Measurements from ENCODE around the gene IKZF3.

The IKZF3 gene

DNA sequence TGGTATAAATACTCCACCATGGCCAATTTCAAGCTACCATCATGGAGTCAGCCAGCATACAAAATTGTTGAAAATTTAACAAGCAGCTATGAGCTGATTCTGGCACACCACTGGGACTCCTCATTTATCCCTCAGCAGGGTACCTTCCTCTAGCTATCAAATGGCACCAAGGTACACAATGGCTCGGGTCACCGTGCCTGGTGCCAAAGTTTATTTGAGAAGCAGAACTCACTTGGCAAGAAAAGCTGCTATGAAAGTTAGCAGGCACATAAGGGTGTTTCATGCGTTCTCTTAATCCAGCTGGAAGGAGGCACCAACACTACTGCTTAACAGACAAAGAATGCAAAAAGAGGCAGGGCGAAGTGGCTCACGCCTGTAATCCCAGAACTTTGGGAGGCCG, 51.6 kb downstream of the IKZF3 start:
- H3K9ac ChIP-seq (ENCODE audit: low read length): no peak overlapping the region
- no peaks in the 10 kb centered on the region for H3K4me1 ChIP-seq (ENCODE audit: control insufficient read depth, low read depth, low read length)
- H3K27ac ChIP-seq (ENCODE audit: low read length): no peak overlapping the region
- no peaks in the 10 kb centered on the region for H3K9me3 ChIP-seq (ENCODE audit: control insufficient read depth, low read depth, low read length)
- no peaks in the 10 kb centered on the region for H3K36me3 ChIP-seq (ENCODE audit: control insufficient read depth, low read depth, low read length)
- H3K27me3 ChIP-seq (ENCODE audit: control insufficient read depth, insufficient read depth, low read length): no peaks in the 10 kb centered on the region
- no peak overlapping the region for H3K4me3 ChIP-seq (ENCODE audit: low read length)

DNA sequence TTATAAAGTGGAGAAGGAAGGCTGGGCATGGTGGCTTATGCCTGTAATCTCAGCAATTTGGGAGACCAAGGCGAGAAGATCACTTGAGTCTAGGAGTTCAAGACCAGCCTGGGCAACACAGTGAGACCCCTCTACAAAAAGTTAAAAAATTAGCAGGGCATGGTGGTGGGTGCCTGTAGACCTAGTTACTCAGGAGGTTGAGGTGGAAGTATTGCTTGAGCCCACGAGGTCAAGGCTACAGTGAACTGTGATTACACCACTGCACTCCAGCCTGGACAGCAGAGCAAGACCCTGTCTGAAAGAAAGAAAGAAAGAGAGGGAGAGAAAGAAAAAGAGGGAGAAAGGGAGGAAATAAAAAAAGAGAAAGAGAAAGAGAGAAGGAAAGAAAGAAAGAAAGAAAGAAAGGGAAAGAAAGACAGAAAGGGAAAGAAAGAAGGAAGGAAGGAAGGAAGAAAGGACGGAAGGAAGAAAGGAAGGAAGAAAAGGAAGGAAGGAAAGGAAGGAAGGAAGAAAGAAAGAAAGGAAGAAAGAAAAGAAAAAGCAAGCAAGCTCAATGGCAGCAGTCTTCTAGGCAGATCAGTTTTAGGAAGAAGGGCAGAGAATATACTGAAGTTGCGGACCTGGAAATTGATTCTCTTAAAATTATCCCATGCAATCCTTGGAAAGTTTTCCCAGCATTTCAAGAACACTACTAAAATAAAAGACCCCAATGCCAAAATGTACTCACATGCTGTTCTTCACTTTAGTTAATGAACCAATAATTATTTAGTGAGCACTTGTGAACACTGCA, 53.0 kb downstream of the IKZF3 start:
- no peaks in the 10 kb centered on the region for H3K27me3 ChIP-seq (ENCODE audit: control insufficient read depth, insufficient read depth, low read length)

DNA sequence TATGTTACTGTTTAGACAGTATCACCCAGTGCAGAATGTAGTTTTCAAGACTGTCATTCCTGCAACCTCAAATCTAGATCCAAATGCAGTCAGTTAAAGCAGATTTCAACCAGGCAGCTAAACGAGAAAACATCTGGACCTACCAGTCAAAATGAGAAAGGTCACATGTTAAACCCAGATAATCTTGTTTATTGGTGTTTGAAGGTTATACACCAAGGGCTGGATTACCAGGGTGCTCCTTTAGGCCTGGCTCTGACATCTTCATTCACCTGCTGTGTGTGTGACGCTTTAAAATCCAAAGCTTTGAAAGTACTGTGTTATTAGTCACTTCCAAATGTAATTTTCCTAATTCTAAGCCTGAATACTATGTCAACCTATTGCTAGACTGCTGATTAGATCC, 54.9 kb downstream of the IKZF3 start:
- no peaks in the 10 kb centered on the region for H3K36me3 ChIP-seq (ENCODE audit: control insufficient read depth, low read depth, low read length)
- H3K9ac ChIP-seq (ENCODE audit: low read length): no peak overlapping the region
- no peaks in the 10 kb centered on the region for H3K4me1 ChIP-seq (ENCODE audit: control insufficient read depth, low read depth, low read length)
- H3K27me3 ChIP-seq (ENCODE audit: control insufficient read depth, insufficient read depth, low read length): no peaks in the 10 kb centered on the region
- no peak overlapping the region for H3K4me3 ChIP-seq (ENCODE audit: low read length)
- H3K27ac ChIP-seq (ENCODE audit: low read length): no peak overlapping the region
- no peaks in the 10 kb centered on the region for H3K9me3 ChIP-seq (ENCODE audit: control insufficient read depth, low read depth, low read length)

More for the DNA sequence above, 53.0 kb downstream of the IKZF3 start:
- no peaks in the 10 kb centered on the region for H3K36me3 ChIP-seq (ENCODE audit: control insufficient read depth, low read depth, low read length)
- no peak overlapping the region for H3K9ac ChIP-seq (ENCODE audit: low read length)
- H3K4me1 ChIP-seq (ENCODE audit: control insufficient read depth, low read depth, low read length): no peaks in the 10 kb centered on the region
- H3K4me3 ChIP-seq (ENCODE audit: low read length): no peak overlapping the region
- no peak overlapping the region for H3K27ac ChIP-seq (ENCODE audit: low read length)
- no peaks in the 10 kb centered on the region for H3K9me3 ChIP-seq (ENCODE audit: control insufficient read depth, low read depth, low read length)

DNA sequence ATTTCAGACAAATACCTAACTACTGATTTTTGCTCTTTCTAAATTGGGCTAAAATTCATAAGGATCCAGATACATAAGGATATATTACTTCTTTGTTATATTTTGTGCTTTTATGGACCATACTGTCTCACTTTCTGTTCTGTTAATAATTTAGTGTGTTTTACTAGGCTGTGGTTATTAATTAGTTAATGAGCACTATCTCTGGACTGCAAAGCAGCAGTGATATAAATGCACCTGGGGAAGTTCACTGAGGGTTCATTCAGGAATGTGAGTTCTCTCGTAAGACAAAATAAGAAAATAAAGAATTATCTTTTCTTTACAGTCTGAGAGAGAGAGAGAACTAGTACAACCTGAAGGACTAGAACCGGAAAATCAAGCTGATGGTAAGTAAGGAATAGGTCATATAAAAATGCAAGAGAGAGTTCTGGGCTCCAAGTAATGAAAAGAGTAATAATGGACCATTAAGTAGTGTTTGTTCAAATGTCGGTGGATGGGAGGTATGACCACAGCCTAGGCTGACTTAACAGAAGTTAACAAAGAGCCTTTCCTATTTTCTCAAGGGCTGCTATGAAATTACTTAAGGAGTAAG, 55.6 kb downstream of the IKZF3 start:
- H3K36me3 ChIP-seq (ENCODE audit: control insufficient read depth, low read depth, low read length): no peaks in the 10 kb centered on the region
- no peaks in the 10 kb centered on the region for H3K9me3 ChIP-seq (ENCODE audit: control insufficient read depth, low read depth, low read length)
- H3K4me3 ChIP-seq (ENCODE audit: low read length): no peak overlapping the region
- H3K27me3 ChIP-seq (ENCODE audit: control insufficient read depth, insufficient read depth, low read length): no peaks in the 10 kb centered on the region
- H3K4me1 ChIP-seq (ENCODE audit: control insufficient read depth, low read depth, low read length): no peaks in the 10 kb centered on the region
- no peak overlapping the region for H3K9ac ChIP-seq (ENCODE audit: low read length)
- H3K27ac ChIP-seq (ENCODE audit: low read length): no peak overlapping the region

DNA sequence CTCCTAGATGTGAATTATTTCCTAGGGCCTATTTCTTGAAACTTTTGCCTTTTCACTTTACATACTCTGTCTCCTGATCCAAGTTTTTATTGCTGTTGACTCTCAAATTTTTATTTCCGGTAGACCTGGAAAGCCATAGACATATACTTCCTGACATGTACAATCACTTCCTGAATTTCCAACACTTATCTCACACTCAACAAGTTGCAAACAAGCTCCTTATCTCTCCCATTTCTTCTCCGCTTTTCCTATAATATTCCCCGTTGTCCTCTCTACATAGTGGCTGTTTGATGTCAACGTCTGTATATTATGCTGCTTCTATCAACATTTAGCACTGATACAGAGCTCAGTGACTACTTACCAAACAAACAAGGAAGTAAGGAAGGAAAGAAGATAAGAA, 59.3 kb downstream of the IKZF3 start:
- H3K27me3 ChIP-seq (ENCODE audit: control insufficient read depth, insufficient read depth, low read length): no peaks in the 10 kb centered on the region
- no peaks in the 10 kb centered on the region for H3K36me3 ChIP-seq (ENCODE audit: control insufficient read depth, low read depth, low read length)
- no peak overlapping the region for H3K9ac ChIP-seq (ENCODE audit: low read length)
- H3K4me1 ChIP-seq (ENCODE audit: control insufficient read depth, low read depth, low read length): peaks cover 16% of the 10 kb centered on the region
- no peak overlapping the region for H3K4me3 ChIP-seq (ENCODE audit: low read length)
- H3K9me3 ChIP-seq (ENCODE audit: control insufficient read depth, low read depth, low read length): no peaks in the 10 kb centered on the region
- no peak overlapping the region for H3K27ac ChIP-seq (ENCODE audit: low read length)

DNA sequence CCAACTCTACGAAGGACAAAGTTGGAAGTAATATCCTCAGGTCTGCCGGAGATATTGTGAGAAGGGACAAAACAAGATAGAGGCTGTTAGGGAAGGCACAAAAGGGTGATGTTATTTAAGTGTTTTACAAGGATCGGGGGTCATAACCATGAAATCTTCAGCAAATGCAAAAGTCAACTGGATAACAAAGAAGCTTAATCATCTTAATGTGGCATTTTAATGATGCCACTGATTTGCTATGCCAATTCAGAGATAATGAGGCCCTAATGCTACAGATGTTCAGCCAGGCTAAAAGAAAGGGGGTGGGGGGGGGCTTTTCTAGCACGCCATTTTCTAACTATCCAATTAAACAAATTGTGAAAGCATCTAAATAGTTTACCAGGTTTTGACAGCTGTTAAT, 63.1 kb downstream of the IKZF3 start:
- peak overlapping the region; percentile 13 for H3K27ac ChIP-seq (ENCODE audit: low read length)
- H3K9me3 ChIP-seq (ENCODE audit: control insufficient read depth, low read depth, low read length): no peaks in the 10 kb centered on the region
- no peaks in the 10 kb centered on the region for H3K27me3 ChIP-seq (ENCODE audit: control insufficient read depth, insufficient read depth, low read length)
- H3K9ac ChIP-seq (ENCODE audit: low read length): no peak overlapping the region
- H3K4me1 ChIP-seq (ENCODE audit: control insufficient read depth, low read depth, low read length): peaks cover 21% of the 10 kb centered on the region
- no peaks in the 10 kb centered on the region for H3K36me3 ChIP-seq (ENCODE audit: control insufficient read depth, low read depth, low read length)
- no peak overlapping the region for H3K4me3 ChIP-seq (ENCODE audit: low read length)

DNA sequence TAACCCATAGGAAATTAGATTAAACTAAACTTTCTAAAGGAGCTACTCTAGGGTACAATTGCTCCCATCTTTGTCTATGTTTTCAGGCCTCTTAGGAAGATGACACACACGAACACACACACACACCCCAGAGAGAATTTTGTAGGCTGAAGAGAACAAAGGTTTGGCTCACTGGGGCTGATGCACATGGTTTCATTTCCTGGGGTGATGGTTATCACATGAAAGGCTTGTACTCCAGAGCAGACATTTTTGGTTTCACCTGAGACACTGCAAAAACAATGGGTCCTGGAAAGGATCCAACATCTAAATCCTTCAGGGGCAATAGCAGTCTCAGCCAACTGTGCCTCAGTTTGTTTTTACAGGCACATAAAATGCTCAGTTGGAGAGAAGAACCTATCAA, 63.6 kb downstream of the IKZF3 start:
- H3K4me3 ChIP-seq (ENCODE audit: low read length): no peak overlapping the region
- H3K27ac ChIP-seq (ENCODE audit: low read length): peak overlapping the region; percentile 13
- peaks cover 21% of the 10 kb centered on the region for H3K4me1 ChIP-seq (ENCODE audit: control insufficient read depth, low read depth, low read length)
- no peaks in the 10 kb centered on the region for H3K9me3 ChIP-seq (ENCODE audit: control insufficient read depth, low read depth, low read length)
- H3K27me3 ChIP-seq (ENCODE audit: control insufficient read depth, insufficient read depth, low read length): no peaks in the 10 kb centered on the region
- no peak overlapping the region for H3K9ac ChIP-seq (ENCODE audit: low read length)
- H3K36me3 ChIP-seq (ENCODE audit: control insufficient read depth, low read depth, low read length): no peaks in the 10 kb centered on the region

DNA sequence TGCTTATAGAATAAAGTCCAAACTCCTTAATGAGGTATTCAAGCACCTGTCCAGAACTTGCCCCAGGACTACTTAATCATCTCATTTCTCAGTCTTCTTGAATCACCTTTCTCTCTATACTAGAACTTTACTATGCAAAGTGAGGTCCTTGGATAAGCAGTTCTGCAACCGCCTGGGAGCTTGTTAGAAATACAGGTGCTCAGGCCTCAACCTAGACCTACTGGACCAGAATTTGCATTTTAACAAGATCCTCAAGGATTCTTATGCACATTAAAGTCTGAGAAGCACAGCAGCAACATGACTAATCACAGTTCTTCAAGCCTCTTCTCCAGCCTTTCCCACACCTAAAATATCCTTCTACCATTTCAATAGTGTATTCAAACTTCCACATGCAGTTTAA, 64.7 kb downstream of the IKZF3 start:
- Histone ChIP-seq H3K9me3 (ENCODE audit: control insufficient read depth, low read depth, low read length) (no peaks in the 10 kb centered on the region), H3K4me3 (ENCODE audit: low read length) (no peak overlapping the region), H3K9ac (ENCODE audit: low read length) (no peak overlapping the region), H3K27me3 (ENCODE audit: control insufficient read depth, insufficient read depth, low read length) (no peaks in the 10 kb centered on the region), H3K27ac (ENCODE audit: low read length) (no peak overlapping the region), H3K4me1 (ENCODE audit: control insufficient read depth, low read depth, low read length) (peaks cover 21% of the 10 kb centered on the region), H3K36me3 (ENCODE audit: control insufficient read depth, low read depth, low read length) (no peaks in the 10 kb centered on the region)

DNA sequence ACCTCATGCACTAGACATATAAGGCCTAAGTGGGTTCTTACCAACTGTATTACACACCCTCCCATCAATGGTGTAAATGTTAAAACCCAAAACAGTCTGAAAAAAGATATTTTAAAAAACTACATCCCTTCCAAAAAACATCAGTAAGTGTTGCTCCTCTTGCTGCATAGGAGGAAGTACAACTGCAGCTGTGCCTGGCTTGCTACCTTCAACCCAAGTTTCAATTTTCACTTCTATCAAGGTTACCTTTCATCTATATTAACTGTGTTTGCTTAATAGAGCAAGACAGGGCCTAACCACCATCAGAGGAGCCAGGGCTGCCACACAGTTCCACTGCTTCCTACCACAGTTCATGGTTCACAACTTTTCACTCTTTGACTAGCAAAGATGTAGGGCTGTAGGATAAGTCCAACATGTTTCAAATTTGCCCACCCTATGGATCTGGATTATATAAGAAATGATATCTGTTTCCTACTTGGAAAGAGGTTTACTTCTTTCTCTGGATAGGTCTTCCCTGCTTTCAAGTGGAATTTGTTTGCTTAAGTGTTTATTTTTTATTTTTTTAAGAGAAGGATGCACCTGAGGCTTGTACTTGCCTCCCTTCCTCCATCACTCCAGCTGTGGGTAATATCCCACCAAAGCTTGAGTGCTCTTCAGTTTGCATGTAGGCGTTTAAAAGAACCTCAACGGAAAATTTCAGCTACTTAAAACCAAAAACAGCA, 69.7 kb downstream of the IKZF3 start:
- no peak overlapping the region for H3K27ac ChIP-seq (ENCODE audit: low read length)
- no peaks in the 10 kb centered on the region for H3K36me3 ChIP-seq (ENCODE audit: control insufficient read depth, low read depth, low read length)
- H3K27me3 ChIP-seq (ENCODE audit: control insufficient read depth, insufficient read depth, low read length): no peaks in the 10 kb centered on the region
- H3K9ac ChIP-seq (ENCODE audit: low read length): no peak overlapping the region
- H3K4me1 ChIP-seq (ENCODE audit: control insufficient read depth, low read depth, low read length): peaks cover under 1% of the 10 kb centered on the region
- H3K9me3 ChIP-seq (ENCODE audit: control insufficient read depth, low read depth, low read length): no peaks in the 10 kb centered on the region
- H3K4me3 ChIP-seq (ENCODE audit: low read length): no peak overlapping the region

DNA sequence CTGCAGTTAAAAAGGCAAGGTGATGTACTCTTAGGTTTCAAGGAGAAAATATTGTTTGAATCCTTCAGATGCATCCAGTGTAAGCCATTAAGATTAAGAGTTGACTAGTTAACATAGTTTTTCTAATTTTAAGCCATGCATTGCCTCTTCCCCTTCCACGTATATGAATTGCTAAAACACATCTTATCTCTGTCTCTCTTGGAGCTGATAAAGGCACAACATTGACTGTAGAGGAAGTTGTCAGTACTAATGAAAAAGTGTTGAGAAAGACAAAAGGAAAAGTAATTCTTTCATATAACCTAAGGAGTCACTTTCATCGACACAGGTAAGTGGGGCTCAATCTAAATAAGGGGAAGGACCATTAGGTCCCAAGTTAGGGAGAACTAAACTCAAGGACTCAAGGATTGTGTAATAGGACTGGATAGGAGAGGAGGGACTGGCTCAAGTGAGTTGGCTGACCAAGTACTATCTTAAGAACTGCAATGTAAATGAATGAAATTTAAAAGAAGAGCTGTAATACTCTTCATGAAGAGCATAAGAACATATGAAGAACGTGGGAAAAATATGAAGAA, 70.7 kb downstream of the IKZF3 start:
- Histone ChIP-seq H3K27me3 (ENCODE audit: control insufficient read depth, insufficient read depth, low read length) (no peaks in the 10 kb centered on the region), H3K9ac (ENCODE audit: low read length) (no peak overlapping the region), H3K4me3 (ENCODE audit: low read length) (no peak overlapping the region), H3K36me3 (ENCODE audit: control insufficient read depth, low read depth, low read length) (no peaks in the 10 kb centered on the region), H3K27ac (ENCODE audit: low read length) (no peak overlapping the region), H3K9me3 (ENCODE audit: control insufficient read depth, low read depth, low read length) (no peaks in the 10 kb centered on the region), H3K4me1 (ENCODE audit: control insufficient read depth, low read depth, low read length) (no peaks in the 10 kb centered on the region)

DNA sequence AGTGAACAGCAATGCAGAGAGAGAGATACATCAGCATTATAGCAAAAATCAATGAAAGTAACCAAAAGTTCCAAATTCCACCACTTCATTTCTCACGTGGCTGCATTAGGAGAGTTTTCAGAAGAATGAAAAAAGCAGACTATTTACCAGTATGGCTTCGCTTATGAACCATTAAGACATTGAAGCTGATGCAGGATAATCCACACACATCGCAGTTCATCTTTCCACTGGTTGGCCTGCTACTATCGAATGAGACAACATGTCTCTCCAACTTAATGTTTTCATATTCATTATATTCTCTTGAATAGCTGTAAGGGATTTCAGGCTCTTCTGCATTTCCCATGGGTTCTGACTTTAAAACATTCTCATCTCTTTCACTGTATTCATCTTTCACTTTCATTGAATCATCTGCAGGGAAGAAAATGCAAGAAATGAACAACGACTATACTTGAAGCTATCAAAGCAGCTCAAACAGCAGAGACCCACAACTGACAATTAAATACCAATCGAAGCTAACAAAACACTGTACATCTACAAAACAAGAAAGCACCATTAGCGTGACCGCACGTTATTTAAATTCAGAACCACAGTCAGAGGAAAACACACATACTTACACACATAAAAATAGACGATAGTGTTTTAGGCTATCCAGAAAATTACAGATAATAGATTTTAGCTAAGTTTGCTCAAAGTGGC, 71.4 kb downstream of the IKZF3 start:
- no peak overlapping the region for H3K4me3 ChIP-seq (ENCODE audit: low read length)
- H3K27me3 ChIP-seq (ENCODE audit: control insufficient read depth, insufficient read depth, low read length): no peaks in the 10 kb centered on the region
- H3K9me3 ChIP-seq (ENCODE audit: control insufficient read depth, low read depth, low read length): no peaks in the 10 kb centered on the region
- no peak overlapping the region for H3K27ac ChIP-seq (ENCODE audit: low read length)
- H3K9ac ChIP-seq (ENCODE audit: low read length): no peak overlapping the region
- H3K36me3 ChIP-seq (ENCODE audit: control insufficient read depth, low read depth, low read length): no peaks in the 10 kb centered on the region
- H3K4me1 ChIP-seq (ENCODE audit: control insufficient read depth, low read depth, low read length): no peaks in the 10 kb centered on the region

All from iPS-18a (cell line).